GM18526 (cell line): Measurements from ENCODE around the gene SLC18B1.

Experiments used
- POLR2A ChIP-seq: IDR thresholded peaks from 3 replicates; pipeline ENCODE4 v1.6.1; 2011; ENCODE audit not compliant: insufficient read length; ENCODE audit errors: extremely low read depth

SLC18B1 gene

DNA sequence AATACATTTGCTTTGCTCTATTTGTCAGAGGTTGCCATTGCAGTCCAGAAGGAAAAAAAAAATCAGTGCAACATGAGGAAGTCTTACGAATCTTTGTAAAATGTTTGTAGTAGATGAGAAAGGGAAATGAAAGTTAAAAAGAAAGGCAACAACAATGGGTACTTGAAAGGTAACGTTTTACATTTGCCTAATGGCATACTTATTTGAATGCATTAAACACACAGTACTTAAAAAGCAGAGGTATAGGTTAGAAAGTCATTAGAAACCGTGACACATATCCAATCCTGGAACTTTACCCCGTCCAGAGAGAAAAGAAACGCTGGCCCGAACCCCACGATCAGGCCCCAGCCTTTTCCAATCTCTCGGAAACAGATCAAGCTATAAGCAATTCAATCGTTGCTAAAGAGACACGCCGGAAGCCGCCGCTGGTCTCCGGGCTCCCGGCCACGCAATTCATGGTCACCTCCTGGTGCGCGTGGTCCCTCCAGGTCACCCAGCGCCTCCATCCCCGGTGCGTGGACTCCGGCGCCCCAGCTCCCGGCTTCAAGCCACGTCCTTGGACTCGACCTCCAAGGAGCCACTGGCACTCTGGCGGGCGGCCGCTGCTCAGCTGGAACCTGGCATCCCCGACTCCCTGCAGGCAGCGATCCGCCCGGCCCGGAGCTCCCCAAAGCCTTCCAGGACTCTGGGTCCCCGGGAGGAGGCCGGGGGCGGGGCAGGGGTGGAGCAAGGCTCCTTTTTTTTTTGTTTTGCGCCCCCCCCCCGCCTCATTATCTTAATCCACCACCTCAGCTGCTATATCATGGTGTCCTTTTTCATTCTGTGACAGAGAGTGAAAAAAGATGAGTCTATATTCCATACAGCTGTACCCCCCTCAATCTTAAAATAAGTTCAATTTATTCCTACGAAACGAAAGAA lies at the start of gene SLC18B1:
Gene SLC18B1, minus strand, starts transcription at position 687 of the 918 bp plus-strand sequence. Its CDS starts 181 bp downstream, at position 506.
- TF ChIP-seq POLR2A: peak; percentile 25

- no peak for TF ChIP-seq POLR2A
Measured at GRCh38 chr6:132843316-132844035, 45.0 kb upstream of the SLC18B1 start.

GRCh38 chr6:132841966-132842365 lies 43.5 kb upstream of the SLC18B1 start:
- no peak for TF ChIP-seq POLR2A

GRCh38 chr6:132832891-132833290 lies 34.5 kb upstream of the SLC18B1 start:
- no peak for TF ChIP-seq POLR2A

GRCh38 chr6:132830334-132830751 lies 31.9 kb upstream of the SLC18B1 start:
- no peak for TF ChIP-seq POLR2A

GRCh38 chr6:132820629-132821381 lies 22.4 kb upstream of the SLC18B1 start:
- TF ChIP-seq POLR2A: no peak

DNA sequence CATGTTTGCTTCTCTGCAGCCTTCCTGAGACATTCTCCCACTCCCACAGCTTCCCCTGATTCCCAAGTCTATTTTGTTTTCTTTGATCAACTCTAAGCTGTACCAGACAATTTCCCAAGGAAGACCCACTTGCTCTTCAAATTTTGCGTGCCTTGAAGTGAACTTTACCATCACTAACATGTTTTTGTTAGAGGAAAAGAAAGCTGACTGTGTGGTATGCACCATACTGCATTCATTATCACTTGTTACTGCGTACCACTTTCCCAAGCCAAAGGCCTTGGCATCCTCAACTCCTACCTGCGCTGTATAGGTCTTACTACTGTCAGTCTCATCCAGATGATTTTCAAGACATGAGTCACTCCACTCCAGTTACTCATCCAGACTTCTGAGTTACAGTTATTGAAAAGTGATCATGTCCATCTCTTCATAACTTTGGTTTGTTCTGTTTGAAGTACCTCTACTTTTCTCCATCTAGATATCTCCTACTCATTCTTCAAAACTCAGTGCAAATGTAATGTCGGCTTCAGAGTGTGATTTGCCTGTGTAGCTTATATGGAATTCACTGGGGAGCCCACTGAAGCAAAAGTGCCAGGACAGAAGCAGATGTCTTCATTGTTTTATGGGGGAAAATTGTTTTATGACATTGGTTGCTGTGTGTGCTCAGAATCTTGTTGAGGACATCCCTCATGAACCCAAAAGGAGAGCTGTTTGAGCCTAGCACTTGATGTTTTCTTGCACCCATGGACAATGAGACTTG lies 21.1 kb upstream of the SLC18B1 start:
- TF ChIP-seq POLR2A: peak; percentile 31

DNA sequence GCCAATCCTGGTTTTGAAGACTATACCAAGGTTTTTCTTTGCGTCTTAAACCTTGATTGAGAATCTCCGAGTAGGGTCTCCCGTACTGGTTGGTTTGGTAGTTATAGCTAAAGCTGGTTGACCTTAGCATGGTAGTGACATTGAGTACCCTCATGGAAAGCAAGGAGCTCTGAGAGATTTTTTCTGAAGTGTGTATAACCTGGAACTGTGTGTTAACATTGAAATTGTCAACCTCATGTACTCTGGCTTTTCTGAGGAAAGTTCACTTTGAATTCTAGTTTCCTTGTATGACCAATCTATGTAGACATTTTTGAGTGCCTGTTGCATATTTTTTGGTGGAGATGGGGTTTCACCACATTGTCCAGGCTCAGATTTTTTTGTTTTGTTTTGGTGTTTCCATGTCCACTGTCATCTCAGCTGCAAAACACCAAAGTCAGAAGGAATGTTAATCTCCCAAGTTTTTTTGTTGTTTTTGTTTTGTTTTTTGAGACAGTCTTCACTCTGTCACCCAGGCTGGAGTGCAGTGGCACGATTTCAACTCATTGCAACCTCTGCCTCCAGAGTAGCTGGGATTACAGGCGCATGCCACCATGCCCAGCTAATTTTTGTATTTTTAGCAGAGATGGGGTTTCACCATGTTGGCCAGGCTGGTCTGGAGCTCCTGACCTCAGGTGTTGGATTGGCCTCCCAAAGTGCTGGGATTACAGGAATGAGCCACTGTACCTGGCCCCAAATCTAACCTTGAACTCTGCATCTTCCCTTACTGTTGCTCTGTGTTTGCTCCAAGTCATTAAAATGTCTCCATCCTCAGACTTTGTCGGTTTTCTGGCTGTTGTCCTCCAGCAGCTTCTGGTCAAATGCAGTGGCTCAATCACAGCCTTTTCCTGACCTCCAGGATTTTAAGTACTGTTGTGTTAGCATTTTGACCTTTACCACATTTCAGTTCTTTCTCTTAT lies 20.2 kb upstream of the SLC18B1 start:
- TF ChIP-seq POLR2A: no peak

DNA sequence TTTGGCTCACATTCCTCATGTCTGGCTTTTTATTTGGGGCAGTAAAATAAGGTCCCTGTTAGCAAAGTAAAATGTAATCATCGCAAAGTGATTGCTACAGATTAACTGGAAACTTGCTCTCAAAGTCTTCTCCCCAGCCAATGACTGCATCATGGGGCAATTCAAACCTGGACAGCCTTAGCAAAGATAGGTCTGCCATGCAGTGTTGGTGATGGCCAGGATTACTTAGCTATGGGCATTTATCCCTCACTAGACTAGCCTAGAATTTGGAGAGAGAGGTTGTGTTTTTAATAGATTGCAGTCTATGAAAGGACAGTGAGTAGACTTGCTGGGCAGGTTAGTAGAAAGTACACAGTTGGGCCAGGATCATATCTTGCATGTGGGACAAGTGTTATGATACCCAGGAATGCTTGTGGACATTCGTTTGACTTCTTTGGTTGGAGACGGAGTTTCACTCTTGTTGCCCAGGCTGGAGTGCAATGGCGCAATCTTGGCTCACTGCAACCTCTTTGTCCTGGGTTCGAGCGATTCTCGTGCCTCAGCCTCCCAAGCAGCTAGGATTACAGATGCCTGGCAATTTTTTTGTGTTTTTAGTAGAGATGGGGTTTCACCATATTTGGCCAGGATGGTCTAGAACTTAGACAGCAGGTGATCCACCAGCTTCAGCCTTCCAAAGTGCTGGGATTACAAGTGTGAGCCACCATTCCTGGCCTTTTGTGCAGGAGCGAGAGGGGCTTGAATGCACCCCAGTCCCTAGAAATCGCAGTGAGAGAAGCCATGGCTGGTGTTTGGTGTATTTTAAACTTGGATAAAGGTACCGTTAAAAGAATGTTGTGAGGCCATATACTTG lies 19.3 kb upstream of the SLC18B1 start:
- TF ChIP-seq POLR2A: no peak

DNA sequence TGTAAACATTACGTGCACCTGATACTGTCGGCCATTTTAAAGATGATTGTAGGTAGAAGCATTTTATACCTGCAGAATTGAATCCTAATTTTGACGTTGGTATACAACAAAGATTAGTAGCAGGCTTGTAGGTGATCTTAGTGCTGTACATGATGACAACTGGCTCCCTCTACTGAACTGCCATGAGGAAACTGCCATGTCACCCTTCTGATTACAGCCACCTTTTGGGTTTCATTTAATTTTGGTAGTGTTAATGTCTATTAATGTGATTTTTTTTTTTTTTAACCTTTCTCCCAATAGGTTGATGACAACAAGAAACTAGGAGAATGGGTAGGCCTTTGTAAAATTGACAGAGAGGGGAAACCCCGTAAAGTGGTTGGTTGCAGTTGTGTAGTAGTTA lies 18.2 kb upstream of the SLC18B1 start:
- TF ChIP-seq POLR2A: no peak

DNA sequence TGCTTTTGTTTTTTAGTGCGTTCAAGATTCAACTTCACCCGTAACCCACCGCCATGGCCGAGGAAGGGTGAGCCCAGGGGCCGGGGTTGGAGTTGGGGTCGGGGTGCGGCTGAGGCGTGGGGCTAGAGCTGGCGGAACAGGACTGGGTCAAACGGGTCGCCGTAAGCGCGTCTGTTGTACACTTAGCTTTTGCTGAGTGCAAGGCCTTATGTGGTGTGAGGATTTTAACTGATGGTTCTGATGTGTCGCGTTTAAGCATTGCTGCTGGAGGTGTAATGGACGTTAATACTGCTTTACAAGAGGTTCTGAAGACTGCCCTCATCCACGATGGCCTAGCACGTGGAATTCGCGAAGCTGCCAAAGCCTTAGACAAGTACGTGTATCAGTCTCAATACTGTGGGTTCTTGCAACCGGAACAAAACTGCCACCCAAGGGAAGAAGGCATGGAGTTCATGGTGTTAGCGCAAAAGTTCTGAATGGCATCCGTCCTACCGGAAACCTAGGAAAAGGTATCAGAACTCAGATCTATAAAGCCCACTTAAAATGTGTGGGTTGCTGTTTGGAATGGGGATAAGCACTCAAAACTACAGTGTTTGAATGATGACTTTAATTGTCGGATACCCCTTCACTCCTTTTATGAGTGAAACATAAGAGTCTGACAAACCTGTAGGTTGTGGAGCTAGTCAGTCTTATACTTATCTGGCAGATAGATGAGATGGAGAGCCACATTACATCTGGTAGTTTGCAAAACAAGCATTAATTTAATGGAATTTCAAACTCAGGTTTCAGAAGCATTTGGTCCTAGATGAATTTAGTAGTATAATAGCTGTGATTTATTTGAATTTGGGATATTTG lies 16.5 kb upstream of the SLC18B1 start:
- no peak for TF ChIP-seq POLR2A

DNA sequence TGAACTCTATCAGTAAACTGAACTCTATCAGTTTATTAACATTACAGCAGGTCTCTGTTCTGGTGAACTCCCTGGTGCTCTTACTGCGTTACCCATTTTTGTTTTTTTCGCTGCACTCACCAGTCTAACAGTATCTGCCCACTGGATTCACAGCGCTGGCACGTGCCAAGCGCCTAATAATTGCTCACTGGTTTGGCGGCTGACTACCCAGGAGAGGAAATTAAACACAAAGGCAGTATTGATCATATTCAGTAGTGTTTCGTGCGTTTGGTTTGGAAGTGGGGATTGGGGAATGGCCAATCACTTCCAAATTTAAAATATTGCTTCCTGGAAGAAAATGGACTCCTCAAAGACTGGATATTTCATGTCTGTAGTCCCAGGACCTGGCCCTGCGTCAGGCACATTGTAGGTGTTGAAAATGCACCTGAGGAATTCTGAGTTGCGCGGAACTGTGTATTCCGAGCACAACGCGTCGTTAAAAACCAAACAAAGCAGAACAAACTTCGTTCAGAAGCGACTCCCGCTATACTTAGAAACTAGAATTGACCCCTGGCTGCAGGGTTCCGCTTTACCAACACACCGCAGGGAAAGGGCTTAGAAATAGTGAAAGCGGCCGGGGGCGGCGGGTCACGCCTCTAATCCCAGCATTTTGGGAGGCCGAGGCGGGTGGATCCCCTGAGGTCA lies 14.9 kb upstream of the SLC18B1 start:
- TF ChIP-seq POLR2A: no peak
